GM18909 (cell line): ENCODE data around the gene RRAGB.
"Not testable (repeated sequence)": the region's sequence is repeated elsewhere in the genome, so short reads cannot be mapped to it uniquely, and the experiment has no call there.

Experiments used
- ATAC-seq: cut with Tn5 transposase; IDR thresholded peaks from one replicate; pipeline ENCODE4 v1.9.1; 2021; ENCODE audit warnings: mild to moderate bottlenecking; ENCODE audit not compliant: unreplicated experiment, poor library complexity

The RRAGB gene

DNA sequence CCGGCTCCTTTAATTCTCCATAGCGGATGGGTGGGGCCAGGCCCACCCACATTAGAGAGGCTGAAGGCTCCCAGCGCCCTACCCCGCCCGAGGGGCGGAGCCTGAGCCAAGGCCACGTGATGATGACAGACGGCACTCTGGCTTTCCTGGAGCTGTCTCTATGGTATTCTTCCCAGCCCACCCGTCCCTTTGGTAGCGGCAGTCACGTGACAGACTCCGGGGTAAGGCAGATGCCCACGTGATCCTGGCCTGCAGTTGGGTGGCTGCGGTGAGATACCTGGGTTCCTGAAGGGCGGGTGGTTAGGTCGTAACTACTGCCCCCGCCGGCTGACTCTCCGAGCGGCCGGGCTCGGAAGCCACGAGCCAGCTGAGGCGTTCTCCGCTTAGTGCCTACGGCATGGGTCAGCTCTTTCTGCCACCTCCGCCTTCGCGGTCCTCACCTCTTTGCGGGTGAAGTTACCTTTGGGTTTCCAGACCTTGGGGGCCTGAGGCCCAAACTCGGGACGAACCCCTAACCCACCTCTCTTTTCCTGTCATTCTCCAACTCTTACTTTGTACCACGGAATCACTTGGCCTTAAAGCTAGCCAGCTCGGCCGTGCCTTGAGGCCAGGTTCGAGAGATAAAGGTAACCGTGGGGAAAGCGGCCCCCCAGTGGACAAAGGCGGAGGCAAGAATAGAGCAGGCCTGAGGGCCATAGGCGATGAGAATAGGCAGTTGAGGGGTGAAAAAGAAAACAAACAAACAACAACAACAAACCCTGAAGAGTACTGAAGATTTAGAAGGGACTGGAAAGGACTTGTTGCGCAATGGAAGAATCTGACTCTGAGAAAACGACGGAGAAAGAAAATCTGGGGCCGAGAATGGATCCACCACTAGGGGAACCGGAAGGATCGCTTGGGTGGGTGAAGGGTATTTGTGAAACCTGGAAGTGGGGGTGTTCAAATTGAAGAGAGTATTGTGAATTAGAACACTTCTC is at the start of gene RRAGB:
TSS of gene RRAGB (plus strand) at position 229 of the 977 bp plus-strand sequence. CDS start at position 808, 579 bp downstream.
- ATAC-seq = peak; percentile 97

DNA sequence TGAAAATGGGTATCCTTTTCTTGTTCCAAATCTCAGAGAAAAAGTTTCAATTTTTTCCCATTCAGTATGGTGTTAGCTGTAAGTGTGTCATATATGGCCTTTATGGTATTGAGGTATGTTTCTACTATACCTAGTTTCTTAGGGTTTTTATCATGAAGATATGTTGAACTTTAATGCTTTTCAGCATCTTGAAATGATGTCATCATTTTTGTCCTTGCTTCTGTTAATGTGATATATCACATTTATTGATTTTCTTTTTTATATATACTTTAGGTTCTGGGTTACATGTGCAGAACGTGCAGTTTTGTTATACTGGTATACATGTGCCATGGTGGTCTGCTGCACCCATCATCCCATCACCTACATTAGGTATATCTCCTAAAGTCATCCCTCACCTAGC is 49.5 kb upstream of the RRAGB start:
- ATAC-seq = no peak

DNA sequence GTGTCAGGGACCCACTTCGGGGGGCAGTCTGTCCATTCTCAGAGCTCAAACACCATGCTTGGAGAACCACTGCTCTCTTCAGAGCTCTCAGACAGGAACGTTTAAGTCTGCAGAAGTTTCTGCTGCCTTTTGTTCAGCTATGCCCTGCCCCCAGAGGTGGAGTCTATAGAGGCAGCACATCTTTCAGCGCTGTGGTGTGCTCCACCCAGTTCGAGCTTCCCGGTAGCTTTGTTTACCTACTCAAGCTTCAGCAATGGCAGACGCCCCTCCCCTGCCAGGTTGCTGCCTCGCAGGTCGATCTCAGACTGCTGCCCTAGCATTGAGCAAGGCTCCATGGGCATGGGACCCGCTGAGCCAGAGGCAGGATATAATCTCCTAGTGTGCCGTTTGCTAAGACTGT is 29.0 kb upstream of the RRAGB start:
- not testable (repeated sequence) for ATAC-seq

DNA sequence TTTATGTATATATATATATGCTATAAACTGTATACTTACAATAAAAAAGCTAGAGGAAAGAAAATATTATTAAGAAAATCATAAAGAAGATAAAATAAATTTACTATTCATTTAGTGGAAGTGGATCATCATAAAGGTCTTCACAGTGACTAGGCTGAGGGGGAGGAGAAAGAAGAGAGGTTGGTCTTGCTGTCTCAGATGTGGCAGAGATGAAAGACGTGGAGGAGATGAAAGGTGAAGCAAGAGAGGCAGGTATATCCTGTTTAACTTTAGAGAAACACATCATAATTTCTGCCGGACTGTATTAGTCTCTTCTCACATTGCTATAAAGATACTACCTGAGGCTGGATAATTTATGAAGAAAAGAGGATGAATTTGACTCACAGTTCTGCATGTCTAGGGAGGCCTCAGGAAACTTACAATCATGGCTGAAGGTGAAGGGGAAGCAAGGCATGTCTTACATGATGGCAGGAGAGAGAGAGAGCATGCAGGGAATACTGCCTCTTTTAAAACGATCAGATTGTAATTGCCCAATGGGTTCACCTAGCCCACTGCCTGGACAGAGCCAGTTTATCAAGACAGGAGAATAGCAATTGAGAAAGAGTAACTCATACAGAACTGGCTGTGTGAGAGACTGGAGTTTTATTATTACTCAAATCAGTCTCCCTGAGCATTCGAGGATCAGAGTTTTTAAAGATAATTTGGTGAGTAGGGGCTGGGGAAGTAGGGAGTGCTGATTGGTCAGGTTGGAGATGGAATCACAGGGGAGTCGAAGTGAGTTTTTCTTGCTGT is 22.1 kb upstream of the RRAGB start:
- ATAC-seq = no peak

DNA sequence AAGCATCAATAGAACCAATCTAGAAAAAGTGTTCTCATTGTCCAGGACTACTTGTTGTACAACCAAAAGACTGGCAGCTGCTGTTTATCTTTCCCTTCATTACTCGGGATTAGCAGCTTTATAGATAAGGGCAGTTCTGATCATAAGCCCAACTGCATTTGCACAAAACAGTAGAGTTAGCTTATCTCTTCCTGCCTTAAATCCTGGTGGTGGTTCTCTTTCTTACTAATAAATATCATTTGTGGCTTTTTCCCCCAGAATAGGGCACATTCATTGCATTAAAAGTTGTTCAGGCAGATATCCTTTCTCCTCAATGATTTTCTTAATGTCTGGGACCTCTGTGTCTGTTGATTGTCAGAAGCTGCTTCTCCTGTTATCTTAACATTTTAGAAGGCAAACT is 20.2 kb upstream of the RRAGB start:
- ATAC-seq = no peak

- no peak for ATAC-seq
These were observed 14.9 kb upstream of the RRAGB start for GRCh38 chrX:55702671-55703070.

DNA sequence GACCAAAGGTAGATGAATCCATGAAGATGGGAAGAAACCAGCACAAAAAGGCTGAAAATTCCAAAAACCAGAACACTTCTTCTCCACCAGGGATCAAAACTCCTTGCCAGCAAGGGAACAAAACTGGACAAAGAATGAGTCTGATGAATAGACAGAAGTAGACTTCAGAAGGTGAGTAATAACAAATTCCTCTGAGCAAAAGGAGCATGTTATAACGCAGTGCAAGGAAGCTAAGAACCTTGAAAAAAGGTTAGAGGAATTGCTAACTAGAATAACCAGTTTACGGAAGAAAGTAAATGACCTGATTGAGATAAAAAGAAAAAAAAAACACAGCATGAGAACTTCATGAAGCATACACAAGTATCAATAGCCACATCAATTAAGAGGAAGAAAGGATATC is 14.1 kb upstream of the RRAGB start:
- not testable (repeated sequence) for ATAC-seq

DNA sequence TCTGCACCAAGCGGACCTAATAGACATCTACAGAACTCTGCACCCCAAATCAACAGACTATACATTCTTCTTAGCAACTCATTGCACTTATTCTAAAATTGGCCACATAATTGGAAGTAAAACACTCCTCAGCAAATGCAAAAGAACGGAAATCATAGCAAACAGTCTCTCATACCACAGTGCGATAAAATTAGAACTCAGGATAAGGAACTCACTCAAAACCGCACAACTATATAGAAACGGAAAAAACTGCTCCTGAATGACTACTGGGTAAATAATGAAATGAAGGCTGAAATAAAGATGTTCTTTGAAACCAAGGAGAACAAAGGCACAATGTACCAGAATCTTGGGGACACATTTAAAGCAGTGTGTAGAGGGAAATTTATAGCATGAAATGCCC is 12.5 kb upstream of the RRAGB start:
- ATAC-seq = not testable (repeated sequence)

DNA sequence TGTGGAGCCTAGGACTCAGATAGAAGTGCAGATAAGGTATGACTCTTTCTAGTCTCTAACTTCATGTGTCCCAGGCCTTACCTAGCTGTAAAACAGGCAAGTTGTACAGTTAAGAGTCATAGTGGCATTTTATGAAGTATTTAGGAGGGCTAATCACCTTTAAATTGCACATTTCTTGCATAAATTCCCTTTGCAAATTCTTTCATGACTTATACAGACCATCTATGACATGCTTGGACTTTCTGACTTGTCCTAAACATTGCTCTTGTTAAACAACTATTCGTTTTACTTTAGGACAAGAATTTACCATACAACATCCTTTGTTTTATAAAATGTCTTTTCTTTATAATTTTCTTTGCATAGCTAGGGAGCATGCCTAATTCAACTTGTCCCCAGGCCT is 7.8 kb upstream of the RRAGB start:
- ATAC-seq = no peak

DNA sequence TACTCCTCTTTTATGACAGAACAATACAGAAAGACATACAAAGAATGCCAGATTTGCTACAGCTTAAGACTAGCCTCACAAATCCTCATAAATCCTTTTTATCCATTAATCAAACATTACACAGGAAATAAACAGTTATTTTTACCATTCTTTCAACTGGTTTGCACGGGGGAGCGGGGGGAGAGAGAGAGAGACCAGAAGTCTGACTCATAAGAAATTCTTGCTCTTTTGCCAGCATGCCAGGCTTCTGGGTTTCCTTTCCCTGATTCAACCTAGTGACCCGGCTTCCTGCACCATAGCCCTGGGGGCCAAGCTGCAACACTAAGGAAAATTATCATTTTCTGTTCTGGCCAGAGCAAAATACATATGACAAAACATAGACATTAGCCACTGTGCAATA is 6.8 kb upstream of the RRAGB start:
- no peak for ATAC-seq

DNA sequence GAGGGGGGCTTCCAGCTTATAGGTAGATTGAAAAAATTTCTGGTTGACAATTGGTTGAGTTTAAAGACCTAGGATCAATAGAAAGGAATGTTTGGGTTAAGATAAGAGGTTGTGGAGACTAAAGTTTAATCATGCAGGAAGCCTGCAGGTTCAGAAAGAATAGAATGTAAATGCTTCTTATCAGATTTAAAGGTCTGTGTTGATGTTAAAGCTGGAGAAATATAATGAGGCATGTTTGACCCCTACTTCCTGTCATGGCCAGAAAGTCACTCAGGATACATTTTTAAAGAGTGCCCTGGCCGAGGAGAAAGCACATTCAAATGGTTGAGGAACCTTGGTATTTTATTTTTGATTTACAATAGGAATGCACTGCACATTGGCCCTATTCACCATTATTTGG is 3.9 kb upstream of the RRAGB start:
- ATAC-seq = no peak

DNA sequence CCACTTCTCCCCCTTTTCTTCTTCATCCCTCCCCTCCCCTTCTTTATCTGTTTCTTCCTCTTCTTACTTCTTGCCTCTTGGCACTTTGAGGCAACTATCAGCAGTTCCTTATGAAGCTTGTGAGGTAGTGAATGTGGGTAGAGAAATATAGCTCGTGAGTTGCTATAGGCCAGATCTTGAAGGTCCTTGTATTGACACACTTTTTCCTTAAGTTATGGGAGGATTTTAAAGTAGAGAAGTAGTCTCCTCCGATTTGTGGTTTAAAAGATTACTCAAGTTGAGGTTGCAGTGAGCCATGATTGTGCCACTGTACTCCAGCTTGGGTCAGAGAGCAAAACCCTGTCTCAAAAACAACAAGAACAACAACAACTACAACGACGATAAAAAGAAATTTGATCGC is 3.4 kb upstream of the RRAGB start:
- ATAC-seq = no peak

DNA sequence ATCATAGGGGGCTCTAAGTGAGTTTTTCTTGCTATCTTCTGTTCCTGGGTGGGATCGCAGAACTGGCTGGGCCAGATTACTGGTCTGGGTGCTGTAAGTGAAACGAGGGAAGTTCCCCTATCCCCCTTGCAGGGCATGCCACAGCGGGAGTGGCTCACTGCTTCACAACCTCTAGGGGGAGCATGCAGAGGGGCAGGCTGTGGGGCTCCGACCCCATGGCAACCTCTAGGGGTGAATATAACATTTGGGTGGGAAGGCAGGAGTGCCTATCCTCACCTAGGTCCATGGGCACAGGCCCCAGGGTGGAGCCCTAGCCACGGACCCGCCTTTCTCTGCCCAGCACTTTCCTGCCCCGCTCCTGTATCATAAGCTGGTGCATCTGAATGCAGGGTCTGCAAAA is 1.7 kb upstream of the RRAGB start:
- ATAC-seq = no peak

DNA sequence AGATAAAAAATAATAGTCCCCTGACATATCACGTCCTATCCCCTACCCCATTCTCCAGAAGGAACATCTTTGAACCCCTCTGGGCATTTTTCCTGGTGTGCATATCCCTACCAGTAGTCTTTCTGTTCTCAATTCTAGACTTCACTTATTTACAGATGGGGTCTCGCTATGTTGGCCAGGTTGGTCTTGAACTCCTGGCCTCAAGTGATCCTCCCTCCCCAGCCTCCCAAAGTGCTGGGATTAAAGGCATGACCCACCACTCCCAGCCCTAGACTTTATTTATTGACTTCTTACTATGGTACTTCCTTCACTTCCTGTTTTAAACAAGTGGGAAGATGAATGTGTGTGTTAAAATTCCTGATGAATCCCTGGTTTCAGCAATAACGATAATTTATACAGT is 612 bp upstream of the RRAGB start:
- ATAC-seq = no peak

DNA sequence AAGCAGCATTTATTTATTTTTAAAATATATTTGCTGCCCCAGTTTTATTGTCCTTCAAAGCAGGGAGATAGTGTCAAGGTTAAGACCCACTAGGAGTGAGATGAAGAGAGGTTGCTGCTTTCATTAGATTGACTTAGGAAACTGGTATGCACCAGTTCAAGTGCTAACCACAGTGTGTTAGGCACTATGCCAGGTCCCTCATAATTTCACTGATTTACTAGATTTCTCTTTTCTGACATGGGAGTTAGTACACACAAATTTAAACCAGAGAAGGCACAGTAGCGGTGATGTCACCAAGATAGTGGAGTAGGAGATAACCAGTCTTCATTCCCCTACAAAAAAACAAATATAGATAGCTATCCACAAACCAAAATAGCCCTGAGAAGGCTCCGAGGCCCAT is 14.3 kb downstream of the RRAGB start:
- ATAC-seq = no peak

DNA sequence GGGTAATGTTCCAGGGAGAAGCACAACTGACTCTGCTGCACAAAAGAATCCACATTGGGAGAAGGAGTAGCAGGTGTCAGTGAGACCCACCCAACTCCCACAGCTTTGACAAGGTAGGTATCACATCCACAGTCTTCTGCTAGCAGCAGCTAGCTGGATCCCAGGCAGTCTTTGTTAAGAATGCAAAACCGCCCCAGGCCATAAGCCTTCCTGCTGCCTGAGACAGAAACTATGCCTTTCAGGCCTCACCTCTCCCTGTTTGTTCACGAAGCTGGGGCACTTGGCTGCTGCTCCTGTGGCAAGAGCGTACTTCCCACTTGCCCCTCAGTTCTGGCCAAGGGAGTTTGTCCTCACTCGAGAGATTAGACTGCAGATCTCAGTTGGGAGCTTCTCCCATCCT is 21.4 kb downstream of the RRAGB start:
- ATAC-seq = no peak

DNA sequence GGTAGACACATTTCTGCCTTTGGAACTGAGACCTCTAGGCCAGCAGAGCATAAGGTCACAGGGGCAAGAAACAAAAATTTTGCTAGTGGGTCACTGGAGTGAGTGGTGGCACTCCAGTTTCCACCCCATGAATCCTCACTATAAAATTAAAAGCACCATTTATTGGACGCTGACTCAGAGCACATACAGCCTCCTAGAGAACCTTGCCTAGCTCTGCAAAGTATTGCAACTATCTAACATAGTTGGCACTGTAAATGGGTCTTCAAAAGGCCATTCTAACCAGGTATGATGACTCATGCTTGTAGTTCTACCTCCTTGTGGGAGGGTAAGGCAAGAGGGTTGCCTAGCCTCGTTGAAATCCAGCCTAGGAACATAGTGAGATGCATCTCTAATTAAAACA is 25.1 kb downstream of the RRAGB start:
- ATAC-seq = no peak

- ATAC-seq = not testable (repeated sequence)
These were observed 30.9 kb downstream of the RRAGB start for GRCh38 chrX:55748463-55748862.

- no peak for ATAC-seq
These were observed 32.7 kb downstream of the RRAGB start for GRCh38 chrX:55750256-55750655.

GRCh38 chrX:55754861-55755294 is 37.3 kb downstream of the RRAGB start:
- peak; percentile 92 for ATAC-seq

DNA sequence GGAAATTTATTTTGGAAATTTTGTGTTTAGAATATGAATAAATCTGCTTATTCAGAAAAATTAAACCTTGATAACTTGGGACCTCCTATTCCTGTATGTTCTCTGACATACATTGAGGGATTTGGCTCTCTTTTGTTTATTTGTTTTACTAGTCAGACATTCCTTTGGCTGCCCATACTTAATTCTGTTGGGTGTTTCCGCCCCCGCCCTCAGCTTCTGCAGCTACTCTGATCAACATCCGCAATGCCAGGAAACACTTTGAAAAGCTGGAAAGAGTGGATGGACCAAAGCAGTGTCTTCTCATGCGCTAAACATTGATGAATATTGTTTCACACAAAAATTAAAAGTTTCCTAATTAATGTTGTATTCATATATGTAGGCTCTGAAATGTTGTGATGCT is 40.5 kb downstream of the RRAGB start:
- ATAC-seq = no peak
